A549 (cell line): ENCODE results near the gene RPS6KB2. TPM values are rescaled to one million over a fixed set of nuclear protein-coding genes. Genes with fewer than 3 reads are reported as not detected.

ENCODE experiments used
- ATAC-seq, 2 experiments: fragments of 200-7000 bp in 1 of 2; fragments of >200 bp in 1 of 2; cut with Nextera tagmentation in 1 of 2; cut with Tn5 transposase in 1 of 2; 3 replicates each; pipeline versions ENCODE4 v1.8.0 to v1.9.1; 2018 to 2020; ENCODE audit warnings: mild to moderate bottlenecking in 1 of 2, moderate library complexity in 1 of 2
- CTCF ChIA-PET: fragments of 300-600 bp; sonication (Branson Sonifier 250); formaldehyde crosslinking; extraction: SDS; loops from one replicate; lab custom pipeline; 2021; ENCODE audit warnings: antibody characterized with exemption, inconsistent platforms; lab: Yijun Ruan, JAX
- POLR2A ChIA-PET: fragments of 350-600 bp; formaldehyde crosslinking; extraction: SDS; loops from one replicate; lab custom pipeline; 2021; ENCODE audit warnings: antibody characterized with exemption, inconsistent platforms; lab: Yijun Ruan, JAX
- DNase-seq, 2 experiments: peaks; one replicate each; pipeline versions ENCODE4 v3.0.0 to v3.0.0-alpha.2; 2011 to 2016; ENCODE audit warnings: low read depth in 1 of 2, low spot score in 1 of 2
- FAIRE-seq: peaks from 2 replicates; lab custom pipeline; 2011; peaks lifted over from hg19 to GRCh38; lab: Jason Lieb, UNC
- H3K27ac ChIP-seq, 2 experiments: fragments of >200 bp; sonication (Bioruptor Twin); formaldehyde crosslinking; 3 replicates each; pipeline ENCODE4 v1.5.1; 2016 to 2017
- H3K4me1 ChIP-seq: fragments of >200 bp; sonication (Bioruptor Twin); formaldehyde crosslinking; 3 replicates; pipeline ENCODE4 v1.6.1; 2016
- H3K4me2 ChIP-seq: fragments of >200 bp; sonication (Bioruptor Twin); formaldehyde crosslinking; 3 replicates; pipeline ENCODE4 v1.6.1; 2016
- H3K4me3 ChIP-seq: fragments of >200 bp; sonication (Bioruptor Twin); formaldehyde crosslinking; 3 replicates; pipeline ENCODE4 v1.5.1; 2016
- H3K9me3 ChIP-seq: fragments of >200 bp; sonication (Bioruptor Twin); formaldehyde crosslinking; 3 replicates; pipeline ENCODE4 v1.6.1; 2016
- EHF ChIP-seq: fragments of 250-450 bp; sonication (Bioruptor Pico); IDR thresholded peaks from 2 replicates; pipeline ENCODE4 v1.5.0; 2020; ENCODE audit warnings: mild to moderate bottlenecking
- HEYL ChIP-seq: fragments of 250-450 bp; sonication (Bioruptor Pico); IDR thresholded peaks from 2 replicates; pipeline ENCODE4 v1.8.0; 2021; ENCODE audit warnings: mild to moderate bottlenecking, moderate library complexity
- HOXB13 ChIP-seq: fragments of 250-450 bp; sonication (Bioruptor Pico); IDR thresholded peaks from 2 replicates; pipeline ENCODE4 v1.5.0; 2020; ENCODE audit warnings: low read depth, mild to moderate bottlenecking, moderate library complexity
- JUNB ChIP-seq: fragments of >200 bp; sonication (Bioruptor Twin); formaldehyde crosslinking; IDR thresholded peaks from 2 replicates; pipeline ENCODE4 v1.6.1; 2016
- MAX ChIP-seq: IDR thresholded peaks from 2 replicates; pipeline ENCODE4 v1.6.1; 2012
- MAZ ChIP-seq: fragments of 150-350 bp; IDR thresholded peaks from 2 replicates; pipeline ENCODE4 v1.6.1; 2014; ENCODE audit warnings: antibody characterized with exemption, low read depth, low read length, borderline replicate concordance
- PHF8 ChIP-seq: fragments of 200-600 bp; sonication (generic); IDR thresholded peaks from 2 replicates; pipeline ENCODE4 v1.6.1; 2016; ENCODE audit warnings: low read depth, mild to moderate bottlenecking, antibody characterized with exemption, moderate library complexity, borderline replicate concordance
- POLR2A ChIP-seq: IDR thresholded peaks from 2 replicates; pipeline ENCODE4 v1.6.1; 2012; ENCODE audit warnings: mild to moderate bottlenecking, low read length
- RCOR1 ChIP-seq: fragments of 150-350 bp; IDR thresholded peaks from 2 replicates; pipeline ENCODE4 v1.6.1; 2014; ENCODE audit warnings: antibody characterized with exemption, low read length, low read depth
- RFX5 ChIP-seq: fragments of 450-650 bp; IDR thresholded peaks from 2 replicates; pipeline ENCODE4 v1.7.1; 2014; ENCODE audit warnings: antibody characterized with exemption, mild to moderate bottlenecking, moderate library complexity
- RNF2 ChIP-seq: fragments of 200-600 bp; sonication (generic); IDR thresholded peaks from 2 replicates; pipeline ENCODE4 v1.6.1; 2016; ENCODE audit warnings: low read depth, mild to moderate bottlenecking, antibody characterized with exemption, moderate library complexity, borderline replicate concordance
- SMC3 ChIP-seq: fragments of >200 bp; sonication (Bioruptor Twin); formaldehyde crosslinking; IDR thresholded peaks from 3 replicates; pipeline ENCODE4 v1.6.1; 2018; ENCODE audit warnings: inconsistent platforms
- TP53 ChIP-seq: fragments of 250-450 bp; sonication (Bioruptor Pico); IDR thresholded peaks from 2 replicates; pipeline ENCODE4 v1.5.0; 2021; ENCODE audit warnings: mild to moderate bottlenecking, moderate library complexity
- ZNF302 ChIP-seq: fragments of 250-450 bp; sonication (Bioruptor Pico); IDR thresholded peaks from 2 replicates; pipeline ENCODE4 v1.9.0; 2021; ENCODE audit warnings: inconsistent platforms, mild to moderate bottlenecking, moderate library complexity
- ZSCAN20 ChIP-seq: fragments of 250-450 bp; sonication (Bioruptor Pico); IDR thresholded peaks from 2 replicates; pipeline ENCODE4 v1.8.0; 2022; ENCODE audit warnings: mild to moderate bottlenecking, moderate library complexity
- WGBS: methylation state at CpG from one replicate; pipeline ENCODE4 v1.1.6; 2017; ENCODE audit errors: missing lambda C conversion rate; 5-methylcytosine and 5-hydroxymethylcytosine counted together
- polyA plus RNA-seq, 4 experiments: library from polyadenylated mRNA; depleted of rRNA in 3 of 4; stranded (reverse); fragments of >200 nt; fragmentation: RNase III in 1 of 4; extraction: RNeasy Plus Mini Kit Qiagen cat#74134 plus additional on column Dnase treatment in 1 of 4; gene quantifications; 2 replicates in 3 of 4; 3 replicates in 1 of 4; pipeline ENCODE4 v1.2.3, GENCODE V29; 2011 to 2017
- TF ChIP-seq, protein P1 (sequence below): fragments of >200 bp; sonication (Bioruptor Twin); formaldehyde crosslinking; IDR thresholded peaks from 3 replicates; pipeline ENCODE4 v1.5.1; 2016

Gene RPS6KB2
- polyA plus RNA-seq, 2 of the 4 experiments (the other 2 are of a cell fraction), result 40.9 to 47.9 TPM

GRCh38 chr11:67431346-67432249 lies 3.3 kb downstream of the RPS6KB2 start (continued):
- TF ChIP-seq RFX5, result no peak

GRCh38 chr11:67432655-67433349 lies 4.5 kb downstream of the RPS6KB2 start:
- WGBS, result 87% methylated on average over 19 of the region's 22 CpGs
- CTCF ChIA-PET, result interaction anchor here (1.0 to 1.2 kb wide), 2 partner anchors 50 to 73 kb away, joined by 3 to 4 read pairs; partner anchors contain the start of gene PITPNM1
- no peak for FAIRE-seq
- no peak overlapping the region for H3K4me2 ChIP-seq
- no peak for DNase-seq
- H3K27ac ChIP-seq, result no peak overlapping the region
- ATAC-seq, result no peak
- H3K4me1 ChIP-seq, result peaks cover 19% of the 10 kb centered on the region; the same call in 2 of the 3 replicates
- no peaks in the 10 kb centered on the region for H3K9me3 ChIP-seq
- H3K4me3 ChIP-seq, result no peak overlapping the region
- no peak for TF ChIP-seq TP53 (CRISPR knock-in tag)
- TF ChIP-seq EHF, result no peak
- no peak for TF ChIP-seq RNF2
- TF ChIP-seq MAX, result no peak
- POLR2A ChIA-PET, result interaction anchor here (0.5 kb wide), 2 partner anchors 28 kb away, joined by 3 read pairs; no protein-coding TSS in a partner anchor

DNA sequence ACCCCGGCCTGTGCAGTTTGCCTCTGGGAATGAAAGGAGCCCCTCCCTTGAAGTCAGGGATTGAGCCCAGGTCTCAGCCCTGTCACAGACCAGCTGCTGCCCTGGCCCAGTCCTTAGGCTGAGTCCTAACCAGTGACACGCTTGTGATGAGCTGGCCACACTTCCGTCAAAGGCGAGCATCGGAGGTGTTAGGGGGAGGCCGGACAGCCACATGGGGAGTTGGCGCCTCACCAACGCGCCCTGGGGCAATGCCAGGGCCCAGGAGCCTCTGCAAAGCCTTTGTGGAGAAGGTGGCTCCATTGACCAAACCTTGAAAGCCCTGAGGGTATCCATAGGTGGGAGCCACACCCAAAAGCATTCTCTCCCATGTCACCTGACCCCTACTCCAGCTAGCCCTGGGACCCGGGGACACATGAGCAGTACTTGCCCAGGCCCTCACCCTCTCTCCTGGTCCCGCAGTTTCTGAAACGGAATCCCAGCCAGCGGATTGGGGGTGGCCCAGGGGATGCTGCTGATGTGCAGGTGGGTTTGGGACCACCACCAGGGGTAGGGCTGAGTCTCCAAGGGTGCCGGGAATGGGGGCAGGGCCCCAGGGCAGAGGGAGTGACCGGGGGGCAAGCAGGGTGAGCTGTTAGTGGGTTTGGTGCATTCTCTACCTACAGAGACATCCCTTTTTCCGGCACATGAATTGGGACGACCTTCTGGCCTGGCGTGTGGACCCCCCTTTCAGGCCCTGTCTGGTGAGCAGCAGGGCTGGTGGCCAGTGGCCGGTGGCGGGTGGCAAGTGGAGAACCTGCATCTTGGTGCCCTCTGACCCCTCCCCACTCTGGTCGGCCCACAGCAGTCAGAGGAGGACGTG lies 5.5 kb downstream of the RPS6KB2 start:
- no peak for TF ChIP-seq PHF8
- TF ChIP-seq, protein P1, sequence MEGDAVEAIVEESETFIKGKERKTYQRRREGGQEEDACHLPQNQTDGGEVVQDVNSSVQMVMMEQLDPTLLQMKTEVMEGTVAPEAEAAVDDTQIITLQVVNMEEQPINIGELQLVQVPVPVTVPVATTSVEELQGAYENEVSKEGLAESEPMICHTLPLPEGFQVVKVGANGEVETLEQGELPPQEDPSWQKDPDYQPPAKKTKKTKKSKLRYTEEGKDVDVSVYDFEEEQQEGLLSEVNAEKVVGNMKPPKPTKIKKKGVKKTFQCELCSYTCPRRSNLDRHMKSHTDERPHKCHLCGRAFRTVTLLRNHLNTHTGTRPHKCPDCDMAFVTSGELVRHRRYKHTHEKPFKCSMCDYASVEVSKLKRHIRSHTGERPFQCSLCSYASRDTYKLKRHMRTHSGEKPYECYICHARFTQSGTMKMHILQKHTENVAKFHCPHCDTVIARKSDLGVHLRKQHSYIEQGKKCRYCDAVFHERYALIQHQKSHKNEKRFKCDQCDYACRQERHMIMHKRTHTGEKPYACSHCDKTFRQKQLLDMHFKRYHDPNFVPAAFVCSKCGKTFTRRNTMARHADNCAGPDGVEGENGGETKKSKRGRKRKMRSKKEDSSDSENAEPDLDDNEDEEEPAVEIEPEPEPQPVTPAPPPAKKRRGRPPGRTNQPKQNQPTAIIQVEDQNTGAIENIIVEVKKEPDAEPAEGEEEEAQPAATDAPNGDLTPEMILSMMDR, result no peak
- no peak for TF ChIP-seq SMC3
- no peak for TF ChIP-seq MAZ
- TF ChIP-seq JUNB, result no peak
- no peak for TF ChIP-seq MAX
- TF ChIP-seq HOXB13 (CRISPR knock-in tag), result no peak
- TF ChIP-seq HEYL (CRISPR knock-in tag), result no peak
- no peak for TF ChIP-seq ZNF302 (CRISPR knock-in tag)
- TF ChIP-seq RCOR1, result no peak
- TF ChIP-seq ZSCAN20, result no peak
- no peak for TF ChIP-seq POLR2A
- no peak for DNase-seq
- POLR2A ChIA-PET, result no interaction called here
- no peak overlapping the region for H3K4me2 ChIP-seq
- no peak overlapping the region for H3K27ac ChIP-seq
- H3K4me3 ChIP-seq, result no peak overlapping the region
- 91% methylated on average over 17 of the region's 22 CpGs for WGBS
- H3K9me3 ChIP-seq, result no peaks in the 10 kb centered on the region
- peaks cover 19% of the 10 kb centered on the region; the same call in 2 of the 3 replicates for H3K4me1 ChIP-seq
- ATAC-seq, result no peak
- CTCF ChIA-PET, result interaction anchor here (1.0 to 1.7 kb wide), 3 partner anchors 18 to 72 kb away, joined by 3 to 4 read pairs (median 4); partner anchors contain the start of genes GPR152 and PITPNM1
- FAIRE-seq, result no peak
